Parathyroid adenoma (tissue), 2 donors: ENCODE results near the gene TIGAR.

Experiments used
- H2AFZ ChIP-seq: fragments of 300-600 bp; sonication (generic); one replicate; pipeline ENCODE4 v1.7.0; 2017; ENCODE audit warnings: antibody characterized with exemption, mild to moderate bottlenecking
- H3K27ac ChIP-seq: fragments of 300-600 bp; sonication (generic); one replicate; pipeline ENCODE4 v1.7.0; 2017
- H3K27me3 ChIP-seq: fragments of 300-600 bp; sonication (generic); one replicate; pipeline ENCODE4 v1.7.0; 2017; ENCODE audit warnings: low read length; ENCODE audit not compliant: control insufficient read depth, insufficient read depth
- H3K36me3 ChIP-seq: fragments of 300-600 bp; sonication (generic); one replicate; pipeline ENCODE4 v1.7.0; 2017; ENCODE audit warnings: low read length; ENCODE audit not compliant: control insufficient read depth, insufficient read depth
- H3K4me1 ChIP-seq: fragments of 300-600 bp; sonication (generic); one replicate; pipeline ENCODE4 v1.7.0; 2017; ENCODE audit warnings: control low read depth
- H3K4me2 ChIP-seq: fragments of 300-600 bp; sonication (generic); one replicate; pipeline ENCODE4 v1.7.0; 2017; ENCODE audit warnings: low read length
- H3K4me3 ChIP-seq: fragments of 300-600 bp; sonication (generic); one replicate; pipeline ENCODE4 v1.7.0; 2017; ENCODE audit warnings: low read depth, low read length
- H3K79me2 ChIP-seq: fragments of 300-600 bp; sonication (generic); one replicate; pipeline ENCODE4 v1.7.0; 2017; ENCODE audit warnings: control low read depth
- H3K9ac ChIP-seq: fragments of 300-600 bp; sonication (generic); one replicate; pipeline ENCODE4 v1.7.0; 2017; ENCODE audit warnings: mild to moderate bottlenecking
- H3K9me3 ChIP-seq: fragments of 300-600 bp; sonication (generic); one replicate; pipeline ENCODE4 v1.7.0; 2017; ENCODE audit warnings: low read length; ENCODE audit not compliant: control insufficient read depth
- TF ChIP-seq, protein P1 (sequence below): fragments of 300-600 bp; sonication (generic); IDR thresholded peaks from one replicate; pipeline ENCODE4 v1.7.0; 2017; ENCODE audit warnings: antibody characterized with exemption, mild to moderate bottlenecking
- donor health status: primary hyperparathyroidism.

TIGAR gene

DNA sequence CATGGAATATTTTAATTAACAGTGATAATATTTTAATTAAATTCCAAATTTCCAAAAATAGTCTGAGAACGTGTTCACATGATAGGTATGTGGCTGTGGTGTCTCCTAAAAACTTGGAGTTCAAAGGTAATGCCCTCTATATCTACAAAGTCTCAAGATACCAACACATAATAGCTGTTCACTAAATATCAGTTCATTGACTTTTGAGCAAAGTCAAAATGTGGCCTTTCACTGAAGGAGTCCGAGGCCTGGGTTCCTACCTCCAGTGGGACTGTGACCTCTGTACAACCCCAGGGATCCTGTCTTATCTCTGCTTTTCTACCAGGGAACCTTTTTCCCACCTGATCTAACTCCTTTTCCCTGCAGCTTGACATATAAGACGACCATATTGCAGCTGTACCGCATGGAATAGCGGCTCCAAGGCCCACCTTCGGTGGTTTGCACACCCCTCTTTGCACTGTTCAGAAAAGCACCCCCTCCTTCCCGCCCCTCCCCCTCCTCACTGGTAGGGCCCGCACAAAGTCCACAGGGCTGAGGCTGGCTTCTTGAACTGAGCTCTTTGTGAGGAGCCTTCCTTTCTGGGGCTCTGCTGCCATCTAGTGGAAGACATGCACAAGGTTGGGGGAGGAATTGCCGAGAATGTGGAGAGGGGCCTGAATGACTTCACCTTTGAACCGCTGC lies 44.3 kb upstream of the TIGAR start:
- peaks cover 44% of the 10 kb centered on the region for H3K4me1 ChIP-seq
- peaks cover 60% of the 10 kb centered on the region for H3K79me2 ChIP-seq
- peak overlapping the region; percentile 68 for H3K4me2 ChIP-seq
- H3K27ac ChIP-seq = no peak overlapping the region
- H3K27me3 ChIP-seq = no peaks in the 10 kb centered on the region
- no peaks in the 10 kb centered on the region for H3K36me3 ChIP-seq
- H3K9me3 ChIP-seq = no peaks in the 10 kb centered on the region
- no peak overlapping the region for H3K4me3 ChIP-seq
- no peak overlapping the region for H3K9ac ChIP-seq
- TF ChIP-seq, protein P1, sequence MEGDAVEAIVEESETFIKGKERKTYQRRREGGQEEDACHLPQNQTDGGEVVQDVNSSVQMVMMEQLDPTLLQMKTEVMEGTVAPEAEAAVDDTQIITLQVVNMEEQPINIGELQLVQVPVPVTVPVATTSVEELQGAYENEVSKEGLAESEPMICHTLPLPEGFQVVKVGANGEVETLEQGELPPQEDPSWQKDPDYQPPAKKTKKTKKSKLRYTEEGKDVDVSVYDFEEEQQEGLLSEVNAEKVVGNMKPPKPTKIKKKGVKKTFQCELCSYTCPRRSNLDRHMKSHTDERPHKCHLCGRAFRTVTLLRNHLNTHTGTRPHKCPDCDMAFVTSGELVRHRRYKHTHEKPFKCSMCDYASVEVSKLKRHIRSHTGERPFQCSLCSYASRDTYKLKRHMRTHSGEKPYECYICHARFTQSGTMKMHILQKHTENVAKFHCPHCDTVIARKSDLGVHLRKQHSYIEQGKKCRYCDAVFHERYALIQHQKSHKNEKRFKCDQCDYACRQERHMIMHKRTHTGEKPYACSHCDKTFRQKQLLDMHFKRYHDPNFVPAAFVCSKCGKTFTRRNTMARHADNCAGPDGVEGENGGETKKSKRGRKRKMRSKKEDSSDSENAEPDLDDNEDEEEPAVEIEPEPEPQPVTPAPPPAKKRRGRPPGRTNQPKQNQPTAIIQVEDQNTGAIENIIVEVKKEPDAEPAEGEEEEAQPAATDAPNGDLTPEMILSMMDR = peak; percentile 96
- H2AFZ ChIP-seq = no peak overlapping the region

DNA sequence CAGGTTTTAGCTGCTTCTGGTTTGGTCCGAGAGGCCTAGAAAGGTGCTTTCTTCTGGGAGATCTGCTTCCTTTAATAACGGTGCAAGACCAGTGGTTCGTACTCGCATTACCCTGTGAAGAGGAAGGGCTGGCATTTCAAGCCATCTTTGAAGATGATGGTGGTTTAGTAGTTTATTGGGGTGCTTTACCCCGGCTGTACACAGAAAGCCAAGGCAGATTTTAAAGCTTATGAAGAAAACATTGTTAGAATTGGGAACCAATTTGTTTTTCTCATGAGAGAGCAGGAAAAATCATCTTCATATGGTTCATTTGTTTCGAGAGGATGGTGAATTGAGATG lies 43.8 kb upstream of the TIGAR start:
- H3K27me3 ChIP-seq = no peaks in the 10 kb centered on the region
- TF ChIP-seq, protein P1 = no peak
- H2AFZ ChIP-seq = no peak overlapping the region
- H3K4me3 ChIP-seq = no peak overlapping the region
- H3K36me3 ChIP-seq = no peaks in the 10 kb centered on the region
- H3K9me3 ChIP-seq = no peaks in the 10 kb centered on the region
- no peak overlapping the region for H3K9ac ChIP-seq
- H3K79me2 ChIP-seq = peaks cover 60% of the 10 kb centered on the region
- no peak overlapping the region for H3K27ac ChIP-seq
- H3K4me1 ChIP-seq = peaks cover 42% of the 10 kb centered on the region
- peak overlapping the region; percentile 22 for H3K4me2 ChIP-seq

DNA sequence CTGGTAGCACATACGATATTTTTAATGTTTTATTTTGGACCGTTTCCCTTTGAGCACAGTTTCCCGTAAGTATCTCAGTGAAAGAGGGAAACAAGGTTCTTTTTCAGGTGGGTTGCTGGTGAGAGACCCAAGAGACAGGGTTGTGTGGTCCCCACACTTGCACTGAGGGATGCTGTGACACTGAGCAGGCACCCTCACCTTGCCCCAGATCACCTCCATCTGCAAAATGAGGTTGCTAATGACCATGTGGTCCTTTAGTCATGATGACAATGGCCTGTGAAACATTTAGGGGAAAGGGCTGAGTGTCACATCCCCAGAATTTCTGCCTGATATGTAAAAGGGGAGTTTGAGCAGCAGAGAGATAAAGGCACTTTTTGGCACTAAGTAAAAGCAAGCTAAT lies 43.2 kb upstream of the TIGAR start:
- H3K9me3 ChIP-seq = no peaks in the 10 kb centered on the region
- peak overlapping the region; percentile 2 for H3K4me2 ChIP-seq
- H3K4me1 ChIP-seq = peaks cover 36% of the 10 kb centered on the region
- H3K79me2 ChIP-seq = peaks cover 65% of the 10 kb centered on the region
- H3K36me3 ChIP-seq = no peaks in the 10 kb centered on the region
- H3K4me3 ChIP-seq = no peak overlapping the region
- H2AFZ ChIP-seq = no peak overlapping the region
- no peak overlapping the region for H3K27ac ChIP-seq
- no peaks in the 10 kb centered on the region for H3K27me3 ChIP-seq
- no peak overlapping the region for H3K9ac ChIP-seq
- TF ChIP-seq, protein P1 = no peak

DNA sequence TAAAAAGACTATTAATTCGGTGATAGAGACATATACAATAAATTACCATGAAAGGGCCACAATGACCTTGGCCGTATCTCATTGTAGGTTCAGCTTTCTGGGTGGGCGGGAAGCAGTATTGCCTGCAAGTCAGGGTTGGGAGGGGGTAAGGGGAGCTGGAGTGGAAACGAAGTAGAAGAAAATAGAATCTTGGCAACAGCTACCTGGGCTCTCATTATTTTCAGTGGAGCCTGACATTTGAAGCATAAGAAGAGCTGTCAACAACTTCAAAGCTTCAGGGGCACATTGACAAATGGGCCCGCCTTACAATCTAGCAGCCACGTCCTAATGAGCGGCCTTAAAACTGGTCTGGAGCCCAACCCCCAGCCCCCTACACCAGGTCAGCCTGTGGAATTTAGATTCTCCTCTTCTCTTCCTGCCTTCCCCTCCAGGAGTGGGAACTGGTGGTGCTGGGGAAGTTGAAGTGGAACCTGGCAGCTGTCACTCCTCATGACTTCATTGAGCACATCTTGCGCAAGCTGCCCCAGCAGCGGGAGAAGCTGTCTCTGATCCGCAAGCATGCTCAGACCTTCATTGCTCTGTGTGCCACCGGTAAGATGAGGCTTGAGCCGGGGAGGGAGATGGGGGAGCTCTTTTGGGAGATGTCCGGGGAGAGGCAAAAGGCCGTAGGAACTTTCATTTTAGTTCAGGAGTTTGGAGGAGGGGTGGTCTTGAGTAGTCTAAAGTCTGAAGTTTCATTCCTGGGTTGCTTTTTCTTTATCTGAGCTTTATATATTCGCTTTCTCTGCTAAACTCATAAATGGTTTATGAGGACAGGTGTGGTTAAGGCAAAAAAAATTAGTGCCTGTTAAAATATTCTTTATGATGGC lies 42.5 kb upstream of the TIGAR start:
- no peak overlapping the region for H3K4me2 ChIP-seq
- H3K27ac ChIP-seq = no peak overlapping the region
- no peak overlapping the region for H3K4me3 ChIP-seq
- peaks cover 72% of the 10 kb centered on the region for H3K79me2 ChIP-seq
- H3K9me3 ChIP-seq = no peaks in the 10 kb centered on the region
- no peak overlapping the region for H3K9ac ChIP-seq
- H2AFZ ChIP-seq = no peak overlapping the region
- no peaks in the 10 kb centered on the region for H3K27me3 ChIP-seq
- H3K36me3 ChIP-seq = no peaks in the 10 kb centered on the region
- peaks cover 33% of the 10 kb centered on the region for H3K4me1 ChIP-seq
- TF ChIP-seq, protein P1 = no peak
